Caco-2 (cell line): Measurements from ENCODE around the gene FRMD6. TPM values are rescaled to one million over a fixed set of nuclear protein-coding genes. Genes with fewer than 3 reads are reported as not detected.
"Not testable (repeated sequence)": the region's sequence is repeated elsewhere in the genome, so short reads cannot be mapped to it uniquely, and the experiment has no call there.

Source experiments
- BruUV-seq: library from RNA; stranded (reverse); fragments of 400-500 nt; replicated peaks from 2 replicates; lab custom pipeline; 2021; lab: Mats Ljungman, UMichigan
- CTCF ChIA-PET: fragments of 300-600 bp; sonication (Branson Sonifier 250); formaldehyde crosslinking; loops from one replicate; lab custom pipeline; 2022; ENCODE audit warnings: antibody characterized with exemption; lab: Charles Lee
- POLR2A ChIA-PET: fragments of 300-600 bp; sonication (Branson Sonifier 250); formaldehyde crosslinking; loops from one replicate; lab custom pipeline; 2022; ENCODE audit warnings: antibody characterized with exemption; lab: Charles Lee
- DNase-seq, 2 experiments: peaks; one replicate each; pipeline versions ENCODE4 v3.0.0 to v3.0.0-alpha.2; 2020 to 2022
- H3K27me3 ChIP-seq: replicated peaks from 2 replicates; pipeline ENCODE4 v1.6.0; 2011; ENCODE audit warnings: low read length; ENCODE audit not compliant: control insufficient read depth, insufficient read depth
- H3K36me3 ChIP-seq: 2 replicates; pipeline ENCODE4 v1.5.1; 2011; ENCODE audit warnings: low read length; ENCODE audit not compliant: control insufficient read depth, insufficient read depth
- H3K4me1 ChIP-seq: fragments of 250-450 bp; sonication (Bioruptor Pico); 2 replicates; pipeline ENCODE4 v1.5.1; 2020; ENCODE audit warnings: mild to moderate bottlenecking
- H3K4me3 ChIP-seq: 2 replicates; pipeline ENCODE4 v1.5.1; 2011; ENCODE audit warnings: low read depth, mild to moderate bottlenecking, control low read depth, low read length
- H3K9me3 ChIP-seq: fragments of 250-450 bp; sonication (Bioruptor Pico); 2 replicates; pipeline ENCODE4 v1.5.1; 2020; ENCODE audit warnings: mild to moderate bottlenecking, moderate library complexity
- H3K27ac Mint-ChIP-seq: one replicate; pipeline ENCODE4 v1.8.0; 2022; ENCODE audit warnings: mixed read lengths; ENCODE audit not compliant: unreplicated experiment
- H3K27me3 Mint-ChIP-seq: one replicate; pipeline ENCODE4 v1.8.0; 2022; ENCODE audit warnings: mixed read lengths; ENCODE audit not compliant: insufficient read depth, unreplicated experiment
- H3K36me3 Mint-ChIP-seq: one replicate; pipeline ENCODE4 v1.8.0; 2022; ENCODE audit warnings: mild to moderate bottlenecking, mixed read lengths; ENCODE audit not compliant: insufficient read depth, unreplicated experiment
- H3K4me1 Mint-ChIP-seq: one replicate; pipeline ENCODE4 v1.8.0; 2022; ENCODE audit warnings: low read depth, mixed read lengths; ENCODE audit not compliant: unreplicated experiment
- H3K4me3 Mint-ChIP-seq: one replicate; pipeline ENCODE4 v1.8.0; 2022; ENCODE audit warnings: mild to moderate bottlenecking, moderate library complexity, mixed read lengths; ENCODE audit not compliant: unreplicated experiment
- H3K9me3 Mint-ChIP-seq: one replicate; pipeline ENCODE4 v1.8.0; 2022; ENCODE audit warnings: mixed read lengths; ENCODE audit not compliant: unreplicated experiment
- CTCF ChIP-seq, 2 experiments: fragments of 200-600 bp in 1 of 2; IDR thresholded peaks; 1 replicate in 1 of 2; 2 replicates in 1 of 2; pipeline versions ENCODE4 v1.5.1 to v1.8.0; 2011 to 2022; ENCODE audit warnings: antibody characterized with exemption in 1 of 2, control low read depth in 1 of 2, inconsistent platforms in 1 of 2, low read depth in 1 of 2, low read length in 1 of 2, mild to moderate bottlenecking in 1 of 2, moderate library complexity in 1 of 2; ENCODE audit not compliant: insufficient read depth in 1 of 2, severe bottlenecking in 1 of 2, unreplicated experiment in 1 of 2
- intact Hi-C: fragments of 100-400 bp; cut with micrococcal nuclease; formaldehyde crosslinking; loops from one replicate; pipeline ENCODE4 v1.10.0; 2022; ENCODE audit not compliant: unreplicated experiment
- total RNA-seq: library from RNA; stranded (reverse); gene quantifications from 2 replicates; pipeline ENCODE4 v1.2.3, GENCODE V29; 2022

Gene FRMD6
- total RNA-seq, 1 experiment from 2014 or later: 35.7 TPM

- H3K27ac Mint-ChIP-seq, H3K4me1 ChIP-seq, H3K4me3 Mint-ChIP-seq, H3K4me1 Mint-ChIP-seq, intact Hi-C loops, H3K4me3 ChIP-seq, DNase-seq, H3K36me3 Mint-ChIP-seq, H3K27me3 Mint-ChIP-seq, H3K36me3 ChIP-seq, BruUV-seq, H3K9me3 ChIP-seq, H3K27me3 ChIP-seq, CTCF ChIA-PET, POLR2A ChIA-PET: not testable (repeated sequence)
- H3K9me3 Mint-ChIP-seq: peaks cover 11% of the 10 kb centered on the region
Measured at GRCh38 chr14:51766586-51766985, 114.9 kb downstream of the FRMD6 start.

- H3K27me3 ChIP-seq, BruUV-seq, intact Hi-C loops, H3K4me3 ChIP-seq, POLR2A ChIA-PET, H3K4me1 Mint-ChIP-seq, DNase-seq, H3K36me3 ChIP-seq, H3K27ac Mint-ChIP-seq, H3K4me1 ChIP-seq, H3K27me3 Mint-ChIP-seq, H3K4me3 Mint-ChIP-seq, CTCF ChIA-PET, H3K9me3 ChIP-seq, H3K36me3 Mint-ChIP-seq: not testable (repeated sequence)
- peaks cover 11% of the 10 kb centered on the region for H3K9me3 Mint-ChIP-seq
Measured at GRCh38 chr14:51769261-51769660, 117.6 kb downstream of the FRMD6 start.

GRCh38 chr14:51774209-51774608, 122.5 kb downstream of the FRMD6 start:
- no peaks in the 10 kb centered on the region for H3K9me3 ChIP-seq
- Mint-ChIP-seq H3K36me3 (peaks cover 5% of the 10 kb centered on the region), H3K4me3 (no peak overlapping the region), H3K4me1 (no peaks in the 10 kb centered on the region), H3K9me3 (no peaks in the 10 kb centered on the region), H3K27me3 (no peaks in the 10 kb centered on the region), H3K27ac (no peak overlapping the region)
- ChIA-PET POLR2A (no interaction called here), CTCF (interaction anchor here (0.6 to 1.1 kb wide), 2 partner anchors 10 to 491 kb away, joined by 3 read pairs; no protein-coding TSS in a partner anchor)
- no peak for TF ChIP-seq CTCF (IDR thresholded peaks at IDR 0.05; ENCODE audit: insufficient read depth in 1 of 2, low read depth in 1 of 2, low read length in 1 of 2, severe bottlenecking in 1 of 2, unreplicated experiment in 1 of 2)
- no peaks in the 10 kb centered on the region for H3K4me1 ChIP-seq
- no peaks in the 10 kb centered on the region for H3K27me3 ChIP-seq
- DNase-seq: no peak
- no peak overlapping the region for H3K4me3 ChIP-seq
- no TSS peak for BruUV-seq
- intact Hi-C loops: loop anchor here (10.0 kb wide), 1 partner anchor 219 kb away; no protein-coding TSS in a partner anchor
- H3K36me3 ChIP-seq: no peaks in the 10 kb centered on the region

- peaks cover 8% of the 10 kb centered on the region for H3K4me1 Mint-ChIP-seq
- H3K9me3 ChIP-seq: no peaks in the 10 kb centered on the region
- H3K27ac Mint-ChIP-seq: no peak overlapping the region
- H3K27me3 ChIP-seq: no peaks in the 10 kb centered on the region
- no peaks in the 10 kb centered on the region for H3K27me3 Mint-ChIP-seq
- no TSS peak for BruUV-seq
- no peaks in the 10 kb centered on the region for H3K4me1 ChIP-seq
- H3K36me3 ChIP-seq: no peaks in the 10 kb centered on the region
- no peak overlapping the region for H3K4me3 Mint-ChIP-seq
- intact Hi-C loops: loop anchor here (1.0 to 10.0 kb wide), 4 partner anchors 123 to 619 kb away; no protein-coding TSS in a partner anchor
- DNase-seq: peak; percentile 63 to 69
- H3K9me3 Mint-ChIP-seq: no peaks in the 10 kb centered on the region
- H3K4me3 ChIP-seq: no peak overlapping the region
- H3K36me3 Mint-ChIP-seq: peaks cover 5% of the 10 kb centered on the region
- ChIA-PET POLR2A (no interaction called here), CTCF (interaction anchor here (0.6 to 2.3 kb wide), 16 partner anchors 9 to 513 kb away, joined by 3 to 24 read pairs (median 3); partner anchors contain the start of gene FRMD6)
- TF ChIP-seq CTCF (IDR thresholded peaks at IDR 0.05; ENCODE audit: insufficient read depth in 1 of 2, low read depth in 1 of 2, low read length in 1 of 2, severe bottlenecking in 1 of 2, unreplicated experiment in 1 of 2): peak; percentile 68 to 76
Measured at GRCh38 chr14:51776102-51776894, 124.6 kb downstream of the FRMD6 start.
